NOMO-1 treated with dmso at 0.1 percent for 144 hours (cell line): ENCODE data around the gene DEXI.
"Not testable (repeated sequence)": the region's sequence is repeated elsewhere in the genome, so short reads cannot be mapped to it uniquely, and the experiment has no call there.

Experiments
- DNase-seq: peaks from one replicate; lab custom pipeline; 2025; ENCODE audit not compliant: unreplicated experiment; lab: John Stamatoyannopoulos, UW

DEXI gene

GRCh38 chr16:10969615-10970014 lies 27.3 kb upstream of the DEXI start:
- no peak for DNase-seq

- no peak for DNase-seq
Measured at GRCh38 chr16:10968498-10968897, 26.2 kb upstream of the DEXI start.

GRCh38 chr16:10967986-10968385 lies 25.7 kb upstream of the DEXI start:
- no peak for DNase-seq

GRCh38 chr16:10966559-10966958 lies 24.3 kb upstream of the DEXI start:
- DNase-seq, result not testable (repeated sequence)

GRCh38 chr16:10966129-10966528 lies 23.9 kb upstream of the DEXI start:
- DNase-seq, result no peak

GRCh38 chr16:10965440-10966061 lies 23.3 kb upstream of the DEXI start:
- DNase-seq, result no peak

GRCh38 chr16:10964891-10965326 lies 22.6 kb upstream of the DEXI start:
- no peak for DNase-seq

- DNase-seq, result peak; percentile 62
Measured at GRCh38 chr16:10964039-10964890, 22.0 kb upstream of the DEXI start.

- DNase-seq, result no peak
Measured at GRCh38 chr16:10961231-10961630, 19.0 kb upstream of the DEXI start.

GRCh38 chr16:10959161-10959560 lies 16.9 kb upstream of the DEXI start:
- DNase-seq, result no peak

GRCh38 chr16:10957771-10958482 lies 15.7 kb upstream of the DEXI start:
- DNase-seq, result no peak

- DNase-seq, result no peak
Measured at GRCh38 chr16:10954903-10955302, 12.6 kb upstream of the DEXI start.

GRCh38 chr16:10951026-10951425 lies 8.8 kb upstream of the DEXI start:
- DNase-seq, result no peak

GRCh38 chr16:10950393-10950792 lies 8.1 kb upstream of the DEXI start:
- DNase-seq, result no peak

GRCh38 chr16:10949424-10949970 lies 7.2 kb upstream of the DEXI start:
- DNase-seq, result peak; percentile 55

- DNase-seq, result no peak
Measured at GRCh38 chr16:10947211-10947787, 5.0 kb upstream of the DEXI start.

GRCh38 chr16:10946308-10946707 lies 4.0 kb upstream of the DEXI start:
- no peak for DNase-seq

- DNase-seq, result no peak
Measured at GRCh38 chr16:10945065-10945787, 3.0 kb upstream of the DEXI start.

GRCh38 chr16:10944249-10945064 lies 2.2 kb upstream of the DEXI start, which contains the start of gene CLEC16A:
CLEC16A (plus strand) TSS chr16:10944564; CDS start chr16:10944718, 154 bp downstream.
- DNase-seq, result peak; percentile 95

GRCh38 chr16:10943064-10943353 lies 741 bp upstream of the DEXI start:
- DNase-seq, result no peak
